OCI-LY3 (cell line): ENCODE data around the gene XAB2.

ENCODE experiments used
- H2AFZ ChIP-seq: fragments of 200-600, 300-600 bp; shearing (Covaris generic); 2 replicates; pipeline ENCODE4 v1.6.0; 2014; ENCODE audit warnings: antibody characterized with exemption, low read depth, low read length
- H3K27ac ChIP-seq: fragments of 200-600, 300-600 bp; sonication (generic); 2 replicates; pipeline ENCODE4 v1.5.1; 2014; ENCODE audit warnings: mild to moderate bottlenecking, low read length, moderate library complexity, mixed read lengths
- H3K27me3 ChIP-seq: fragments of 200-600, 300-600 bp; sonication (generic); 2 replicates; pipeline ENCODE4 v1.6.1; 2014; ENCODE audit warnings: low read depth, low read length, mixed read lengths
- H3K36me3 ChIP-seq: fragments of 200-600, 300-600 bp; sonication (generic); replicated peaks from 2 replicates; pipeline ENCODE3; 2014; ENCODE audit warnings: low read depth, low read length, mixed read lengths
- H3K4me1 ChIP-seq: fragments of 300-600, 200-600 bp; sonication (generic); 2 replicates; pipeline ENCODE4 v1.6.1; 2014; ENCODE audit warnings: low read length, mixed read lengths
- H3K4me2 ChIP-seq: fragments of 200-600, 300-600 bp; sonication (generic); 2 replicates; pipeline ENCODE4 v1.6.1; 2014; ENCODE audit warnings: low read length, mixed read lengths
- H3K4me3 ChIP-seq: fragments of 300-600, 200-600 bp; sonication (generic); 2 replicates; pipeline ENCODE4 v1.5.1; 2014; ENCODE audit warnings: antibody characterized with exemption, mild to moderate bottlenecking, low read length, moderate library complexity
- H3K79me2 ChIP-seq: fragments of 300-600, 200-600 bp; shearing (Covaris generic); 2 replicates; pipeline ENCODE4 v1.6.1; 2014; ENCODE audit warnings: mild to moderate bottlenecking, low read length, mixed read lengths
- H3K9ac ChIP-seq: fragments of 300-600, 200-600 bp; shearing (Covaris generic); 2 replicates; pipeline ENCODE4 v1.6.0; 2014; ENCODE audit warnings: mild to moderate bottlenecking, low read length, moderate library complexity
- H3K9me3 ChIP-seq: fragments of 200-600, 300-600 bp; shearing (Covaris generic); 2 replicates; pipeline ENCODE4 v1.6.1; 2014; ENCODE audit warnings: low read length, mixed read lengths; ENCODE audit not compliant: insufficient read depth
- H4K20me1 ChIP-seq: fragments of 200-600, 300-600 bp; sonication (generic); 2 replicates; pipeline ENCODE4 v1.6.1; 2016; ENCODE audit warnings: low read length, mixed read lengths; ENCODE audit not compliant: insufficient read depth
- CTCF ChIP-seq: fragments of 200-600, 300-600 bp; sonication (generic); IDR thresholded peaks from 2 replicates; pipeline ENCODE4 v1.5.1; 2014; ENCODE audit warnings: antibody characterized with exemption, low read length, low read depth
- EZH2phosphoT487 ChIP-seq: fragments of 200-600 bp; shearing (Covaris generic); IDR thresholded peaks from 2 replicates; pipeline ENCODE4 v1.6.1; 2018; ENCODE audit warnings: antibody characterized with exemption, mixed run types, low read depth

XAB2 gene

GRCh38 chr19:7657131-7657751, 27.9 kb upstream of the XAB2 start:
- no peaks in the 10 kb centered on the region for H3K79me2 ChIP-seq
- no peak overlapping the region for H3K4me3 ChIP-seq
- H3K27me3 ChIP-seq, result peaks cover 7% of the 10 kb centered on the region
- H2AFZ ChIP-seq, result no peak overlapping the region
- H3K4me2 ChIP-seq, result no peak overlapping the region
- no peaks in the 10 kb centered on the region for H3K36me3 ChIP-seq
- no peak overlapping the region for H3K9ac ChIP-seq
- H3K27ac ChIP-seq, result no peak overlapping the region
- TF ChIP-seq EZH2phosphoT487, result no peak
- no peak for TF ChIP-seq CTCF
- no peaks in the 10 kb centered on the region for H3K9me3 ChIP-seq
- H3K4me1 ChIP-seq, result peaks cover 2% of the 10 kb centered on the region; the same call in 1 of the 2 replicates
- no peaks in the 10 kb centered on the region for H4K20me1 ChIP-seq

GRCh38 chr19:7655581-7655980, 26.2 kb upstream of the XAB2 start:
- Histone ChIP-seq H3K27ac (no peak overlapping the region), H3K36me3 (no peaks in the 10 kb centered on the region), H3K79me2 (no peaks in the 10 kb centered on the region), H4K20me1 (no peaks in the 10 kb centered on the region), H3K4me2 (no peak overlapping the region), H3K9ac (no peak overlapping the region), H3K4me3 (no peak overlapping the region), H2AFZ (no peak overlapping the region), H3K4me1 (peaks cover 2% of the 10 kb centered on the region; the same call in 1 of the 2 replicates), H3K27me3 (peaks cover 10% of the 10 kb centered on the region), H3K9me3 (no peaks in the 10 kb centered on the region)
- TF ChIP-seq CTCF (no peak), EZH2phosphoT487 (no peak)

GRCh38 chr19:7654401-7654800, 25.1 kb upstream of the XAB2 start:
- Histone ChIP-seq H3K36me3 (no peaks in the 10 kb centered on the region), H3K79me2 (no peaks in the 10 kb centered on the region), H3K4me2 (no peak overlapping the region), H3K4me3 (no peak overlapping the region), H3K4me1 (peaks cover 2% of the 10 kb centered on the region; the same call in 1 of the 2 replicates), H3K27me3 (peaks cover 10% of the 10 kb centered on the region), H2AFZ (no peak overlapping the region), H4K20me1 (no peaks in the 10 kb centered on the region), H3K27ac (no peak overlapping the region), H3K9me3 (no peaks in the 10 kb centered on the region), H3K9ac (no peak overlapping the region)
- TF ChIP-seq EZH2phosphoT487, result no peak
- TF ChIP-seq CTCF, result no peak

- Histone ChIP-seq H3K36me3 (peaks cover 2% of the 10 kb centered on the region), H3K4me1 (peaks cover 2% of the 10 kb centered on the region; the same call in 1 of the 2 replicates), H3K27me3 (0 out of 2 replicates have a peak, but pooled peaks cover 3% of the 10 kb centered on the region), H3K9ac (peak overlapping the region; percentile 33), H3K79me2 (no peaks in the 10 kb centered on the region), H4K20me1 (no peaks in the 10 kb centered on the region), H3K4me2 (peak overlapping the region; percentile 71), H3K27ac (no peak overlapping the region), H3K4me3 (peak overlapping the region; percentile 70), H2AFZ (peak overlapping the region; percentile 81), H3K9me3 (no peaks in the 10 kb centered on the region)
- TF ChIP-seq CTCF (peak; percentile 98), EZH2phosphoT487 (no peak)
Measured at GRCh38 chr19:7652061-7652641, 22.8 kb upstream of the XAB2 start.
